Spleen (tissue), 11 donors: ENCODE results near the gene SPI1. TPM values are rescaled to one million over a fixed set of nuclear protein-coding genes. Genes with fewer than 3 reads are reported as not detected.

Experiments
- DNase-seq: peaks from one replicate; pipeline ENCODE4 v3.0.0-alpha.2; 2020
- H3K27ac ChIP-seq, 8 donors: fragments of 200-600 bp; sonication (generic) in 7 of 8; 1 replicate in 4 of 8; 2 replicates in 4 of 8; pipeline versions ENCODE4 v1.5.0 to v1.8.0; 2016 to 2021; ENCODE audit warnings: inconsistent platforms in 4 of 8, mild to moderate bottlenecking in 4 of 8, moderate library complexity in 1 of 8
- H3K27me3 ChIP-seq, 7 donors: fragments of 200-600 bp; sonication (generic) in 6 of 7; replicated peaks in 1 of 7; 1 replicate in 4 of 7; 2 replicates in 3 of 7; pipeline versions ENCODE4 v1.5.0 to v1.8.0; 2016 to 2021; ENCODE audit warnings: inconsistent platforms in 3 of 7, mild to moderate bottlenecking in 1 of 7
- H3K36me3 ChIP-seq, 6 donors: fragments of 200-600 bp; sonication (generic) in 5 of 6; 1 replicate in 4 of 6; 2 replicates in 2 of 6; pipeline versions ENCODE4 v1.5.0 to v1.8.0; 2016 to 2021; ENCODE audit warnings: inconsistent platforms in 2 of 6
- H3K4me1 ChIP-seq, 6 donors: fragments of 200-600 bp; sonication (generic) in 5 of 6; 1 replicate in 3 of 6; 2 replicates in 3 of 6; pipeline versions ENCODE4 v1.5.0 to v1.8.0; 2016 to 2021; ENCODE audit warnings: inconsistent platforms in 3 of 6
- H3K4me3 ChIP-seq, 8 donors: fragments of 200-600 bp; sonication (generic) in 7 of 8; 1 replicate in 4 of 8; 2 replicates in 4 of 8; pipeline versions ENCODE4 v1.5.0 to v1.8.0; 2016 to 2021; ENCODE audit warnings: inconsistent platforms in 4 of 8, mild to moderate bottlenecking in 4 of 8, moderate library complexity in 2 of 8
- H3K9me3 ChIP-seq, 8 donors: fragments of 200-600 bp; sonication (generic) in 7 of 8; 1 replicate in 4 of 8; 2 replicates in 4 of 8; pipeline versions ENCODE4 v1.5.0 to v1.8.0; 2016 to 2021; ENCODE audit warnings: inconsistent platforms in 4 of 8
- POLR2A ChIP-seq, 3 donors: fragments of 450-650 bp; IDR thresholded peaks; one replicate each; pipeline ENCODE4 v1.5.1; 2017; ENCODE audit warnings: antibody characterized with exemption in 3 of 3, mild to moderate bottlenecking in 1 of 3
- POLR2AphosphoS5 ChIP-seq, 3 donors: sonication (generic); formaldehyde crosslinking; IDR thresholded peaks; one replicate each; pipeline ENCODE4 v1.5.1; 2017; ENCODE audit warnings: antibody characterized with exemption in 3 of 3
- WGBS, 5 donors: extraction: QIAGEN DNeasy Blood & Tissue Kit in 3 of 5; methylation state at CpG; one replicate each; pipeline versions ENCODE4 v1.1.5 to v1.1.7; 2013 to 2018; 5-methylcytosine and 5-hydroxymethylcytosine counted together
- intact Hi-C: fragments of 100-400 bp; cut with DNase I; formaldehyde crosslinking; loops from one replicate; pipeline ENCODE4 v1.15.0; 2023; ENCODE audit warnings: low total_unique reads
- polyA plus RNA-seq, 3 donors: library from polyadenylated mRNA; stranded (reverse); fragments of 200-250 nt; gene quantifications; one replicate each; pipeline ENCODE4 v1.2.1, GENCODE V29; 2013
- total RNA-seq, 7 donors: library from RNA; depleted of rRNA in 3 of 7; stranded (reverse); fragments of >200 nt in 3 of 7; fragmentation: NEBNext Ultra II Directional in 4 of 7; extraction: Animal tissue kit (Norgen Biotek cat#: 25700) in 4 of 7; gene quantifications; one replicate each; pipeline versions ENCODE4 v1.1.0 to v1.2.1, GENCODE V29; 2016 to 2021
- TF ChIP-seq, protein P1 (sequence below), 11 experiments: fragments of 200-600 bp in 7 of 11; fragments of 450-650 bp in 4 of 11; sonication (generic) in 4 of 11; IDR thresholded peaks in 8 of 11; conservative IDR thresholded peaks in 3 of 11; 1 replicate in 7 of 11; 2 replicates in 4 of 11; pipeline versions ENCODE4 v1.4.0 to v1.8.0; 2016 to 2021; ENCODE audit warnings: antibody characterized with exemption in 11 of 11, inconsistent platforms in 4 of 11, mild to moderate bottlenecking in 1 of 11
- donor health status: healthy with polysubstance abuse.
- donor health status: DM: no; HTN: no; CAD: no; lungs with moderate emphysema.
- donor health status: DM: no; HTN: no; CAD: no.
- donor health status: Bipolar disorder and iron deficiency.
- donor health status: healthy.
- donor health status: DM: no; HTN: no; CAD: no.
- donor health status: DM: yes; HTN: yes; CAD: no.

The SPI1 gene
- total and polyA plus RNA-seq, 10 donors: 84.2 to 366 (median 168) TPM

DNA sequence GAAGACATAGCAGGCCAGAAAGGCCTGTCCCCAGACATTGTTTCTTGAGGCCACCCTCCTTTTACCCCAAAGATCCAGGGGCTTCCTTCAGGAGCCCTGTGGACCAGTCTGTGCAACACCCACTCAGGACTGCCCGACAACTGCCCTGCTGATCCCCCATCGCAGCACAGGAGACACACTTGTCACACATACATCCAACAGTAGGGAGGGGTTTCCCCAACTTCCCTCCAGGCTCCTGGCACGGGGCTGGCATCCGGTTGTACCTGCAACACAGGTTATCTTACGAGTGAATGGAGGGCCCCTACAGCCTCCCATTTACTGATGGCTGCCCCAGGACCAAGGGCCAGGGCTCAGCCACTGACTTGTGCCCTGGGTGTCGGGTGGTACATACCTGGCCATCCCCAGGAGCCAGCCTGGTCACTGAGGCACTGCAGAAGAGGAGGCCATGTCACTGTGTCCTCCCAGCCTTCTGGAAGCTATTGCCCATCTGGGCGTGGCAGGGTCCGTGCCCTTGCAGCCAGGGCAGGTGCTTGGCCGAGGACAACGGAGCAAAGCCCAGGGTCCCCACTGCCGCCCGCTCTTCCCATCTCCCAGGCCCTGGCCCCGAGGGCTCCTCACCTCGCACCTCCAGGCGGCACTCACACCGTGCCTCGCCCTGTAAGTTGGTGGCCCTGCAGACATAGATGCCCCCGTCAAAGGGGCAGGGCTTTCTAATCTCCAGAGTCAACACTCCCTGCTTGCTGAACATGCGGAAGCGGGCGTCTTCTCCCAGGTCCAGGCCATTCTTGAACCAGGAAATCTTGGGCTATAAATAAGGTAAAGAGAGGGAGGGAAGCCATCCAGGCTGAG is 46.7 kb downstream of the SPI1 start:
- TF ChIP-seq POLR2AphosphoS5 (IDR thresholded peaks at IDR 0.05): peak in 2 of 3 donors; percentile 33 to 63
- TF ChIP-seq, protein P1, sequence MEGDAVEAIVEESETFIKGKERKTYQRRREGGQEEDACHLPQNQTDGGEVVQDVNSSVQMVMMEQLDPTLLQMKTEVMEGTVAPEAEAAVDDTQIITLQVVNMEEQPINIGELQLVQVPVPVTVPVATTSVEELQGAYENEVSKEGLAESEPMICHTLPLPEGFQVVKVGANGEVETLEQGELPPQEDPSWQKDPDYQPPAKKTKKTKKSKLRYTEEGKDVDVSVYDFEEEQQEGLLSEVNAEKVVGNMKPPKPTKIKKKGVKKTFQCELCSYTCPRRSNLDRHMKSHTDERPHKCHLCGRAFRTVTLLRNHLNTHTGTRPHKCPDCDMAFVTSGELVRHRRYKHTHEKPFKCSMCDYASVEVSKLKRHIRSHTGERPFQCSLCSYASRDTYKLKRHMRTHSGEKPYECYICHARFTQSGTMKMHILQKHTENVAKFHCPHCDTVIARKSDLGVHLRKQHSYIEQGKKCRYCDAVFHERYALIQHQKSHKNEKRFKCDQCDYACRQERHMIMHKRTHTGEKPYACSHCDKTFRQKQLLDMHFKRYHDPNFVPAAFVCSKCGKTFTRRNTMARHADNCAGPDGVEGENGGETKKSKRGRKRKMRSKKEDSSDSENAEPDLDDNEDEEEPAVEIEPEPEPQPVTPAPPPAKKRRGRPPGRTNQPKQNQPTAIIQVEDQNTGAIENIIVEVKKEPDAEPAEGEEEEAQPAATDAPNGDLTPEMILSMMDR (IDR thresholded peaks at IDR 0.05 in 8 of 11, conservative IDR thresholded peaks at IDR 0.05 in 3 of 11): no peak
- WGBS, 5 donors: 85 to 90% (median 88%) methylated on average over 10 to 21 of the region's 21 CpGs
- DNase-seq: peak; percentile 56
- Histone ChIP-seq H3K4me3 (no peak overlapping the region), H3K27ac (no peak overlapping the region), H3K27me3 (no peaks in the 10 kb centered on the region), H3K36me3 (peaks cover 0 to 40% (median 12%) of the 10 kb centered on the region in 6 donors), H3K4me1 (peaks cover 0 to 33% (median 22%) of the 10 kb centered on the region in 6 donors), H3K9me3 (no peaks in the 10 kb centered on the region)
- intact Hi-C loops: no loop called here

DNA sequence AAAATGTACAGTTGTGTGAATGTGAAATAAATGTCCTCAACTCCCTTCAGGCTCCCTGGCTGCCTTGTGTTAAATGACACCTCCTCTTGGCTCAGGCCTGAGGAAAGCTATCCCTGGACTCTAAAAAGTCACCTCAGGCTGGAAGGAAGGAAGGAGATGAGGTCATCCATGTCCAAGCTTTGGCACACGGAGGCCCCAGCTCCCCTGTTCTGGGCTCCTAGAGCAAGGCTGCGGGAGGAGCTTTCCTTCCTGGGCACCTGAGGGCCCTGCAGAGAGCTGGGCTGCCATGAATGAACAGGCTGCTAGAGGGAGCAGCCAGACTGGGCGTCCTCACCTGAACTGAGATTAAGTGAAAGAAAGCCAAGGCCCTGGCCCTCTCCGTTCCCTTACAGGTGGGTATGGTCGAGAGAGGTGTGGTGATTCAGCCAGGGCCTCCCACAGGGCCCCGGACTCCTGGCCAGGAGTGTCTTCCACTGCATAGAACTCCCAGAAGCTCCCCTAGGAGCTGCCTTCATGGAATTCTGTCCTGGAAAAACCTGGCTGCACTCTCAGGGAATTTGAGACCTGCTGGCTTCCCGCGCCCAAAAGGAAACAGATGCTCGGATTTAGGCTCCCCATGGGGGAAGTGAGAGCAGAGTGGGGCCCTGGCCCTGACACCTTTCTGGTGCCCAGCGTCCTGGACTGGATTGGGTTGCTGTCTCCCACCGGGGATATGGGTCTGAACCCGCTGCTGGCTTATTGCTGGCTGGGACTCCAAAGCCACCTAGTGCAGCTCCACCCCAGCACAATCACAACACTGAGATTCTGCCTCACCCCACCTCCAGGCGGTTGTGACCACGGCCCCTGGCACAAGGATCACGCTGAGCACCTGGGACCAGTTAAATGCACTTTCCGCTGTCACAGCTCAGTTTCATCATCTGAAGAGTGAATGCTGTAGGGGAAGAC is 48.1 kb downstream of the SPI1 start:
- intact Hi-C loops: no loop called here
- peaks cover 0 to 33% (median 22%) of the 10 kb centered on the region in 6 donors for H3K4me1 ChIP-seq
- H3K27ac ChIP-seq: peak overlapping the region in 4 of 8 donors; percentile 28 to 56 (median 40)
- TF ChIP-seq, protein P1 (IDR thresholded peaks at IDR 0.05 in 8 of 11, conservative IDR thresholded peaks at IDR 0.05 in 3 of 11): no peak
- peak in 2 of 3 donors; percentile 20 for TF ChIP-seq POLR2AphosphoS5 (IDR thresholded peaks at IDR 0.05)
- no peak for TF ChIP-seq POLR2A (IDR thresholded peaks at IDR 0.05)
- peak; percentile 70 for DNase-seq
- whole genome bisulfite sequencing, 5 donors: 61 to 74% (median 70%) methylated on average over 14 to 16 of the region's 16 CpGs
- H3K36me3 ChIP-seq: peaks cover 0 to 53% (median 9%) of the 10 kb centered on the region in 6 donors
- H3K4me3 ChIP-seq: no peak overlapping the region
- no peaks in the 10 kb centered on the region for H3K27me3 ChIP-seq
- no peaks in the 10 kb centered on the region for H3K9me3 ChIP-seq

DNA sequence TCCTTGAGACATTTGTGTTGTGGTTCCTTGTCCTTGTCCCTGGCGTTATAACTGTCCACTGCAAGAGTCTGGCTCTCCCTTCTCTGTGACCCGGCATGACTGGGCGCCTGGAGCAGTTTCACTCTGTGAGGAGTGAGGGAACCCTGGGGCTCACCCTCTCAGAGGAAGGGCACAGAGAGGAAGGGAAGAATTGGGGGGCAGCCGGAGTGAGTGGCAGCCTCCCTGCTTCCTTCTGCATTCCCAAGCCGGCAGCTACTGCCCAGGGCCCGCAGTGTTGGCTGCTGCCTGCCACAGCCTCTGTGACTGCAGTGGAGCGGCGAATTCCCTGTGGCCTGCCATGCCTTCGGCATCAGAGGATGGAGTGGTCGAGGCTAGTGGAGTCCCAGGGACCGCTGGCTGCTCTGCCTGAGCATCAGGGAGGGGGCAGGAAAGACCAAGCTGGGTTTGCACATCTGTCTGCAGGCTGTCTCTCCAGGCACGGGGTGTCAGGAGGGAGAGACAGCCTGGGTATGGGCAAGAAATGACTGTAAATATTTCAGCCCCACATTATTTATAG is 48.8 kb downstream of the SPI1 start:
- DNase-seq: peak; percentile 55
- Histone ChIP-seq H3K27ac (peak overlapping the region in 4 of 8 donors; percentile 28 to 56 (median 40)), H3K9me3 (no peaks in the 10 kb centered on the region), H3K36me3 (peaks cover 0 to 54% (median 6%) of the 10 kb centered on the region in 6 donors), H3K27me3 (no peaks in the 10 kb centered on the region), H3K4me1 (peaks cover 0 to 33% (median 22%) of the 10 kb centered on the region in 6 donors), H3K4me3 (no peak overlapping the region)
- TF ChIP-seq POLR2AphosphoS5 (IDR thresholded peaks at IDR 0.05): peak in 1 of 3 donors; percentile 53
- no peak for TF ChIP-seq POLR2A (IDR thresholded peaks at IDR 0.05)
- TF ChIP-seq, protein P1 (IDR thresholded peaks at IDR 0.05 in 8 of 11, conservative IDR thresholded peaks at IDR 0.05 in 3 of 11): no peak
- intact Hi-C loops: no loop called here
- WGBS, 5 donors: 66 to 83% (median 77%) methylated on average over 7 to 12 of the region's 12 CpGs
